Measurements from ENCODE around the gene WNT4. TPM values are rescaled to one million over a fixed set of nuclear protein-coding genes. Genes with fewer than 3 reads are reported as not detected.
A peak's percentile ranks its signal among the peaks of the same experiment; 100 is the strongest.

Gene WNT4
- total RNA-seq, 2 donors from 2014 or later, result 0.16 TPM; not detected in 1

DNA sequence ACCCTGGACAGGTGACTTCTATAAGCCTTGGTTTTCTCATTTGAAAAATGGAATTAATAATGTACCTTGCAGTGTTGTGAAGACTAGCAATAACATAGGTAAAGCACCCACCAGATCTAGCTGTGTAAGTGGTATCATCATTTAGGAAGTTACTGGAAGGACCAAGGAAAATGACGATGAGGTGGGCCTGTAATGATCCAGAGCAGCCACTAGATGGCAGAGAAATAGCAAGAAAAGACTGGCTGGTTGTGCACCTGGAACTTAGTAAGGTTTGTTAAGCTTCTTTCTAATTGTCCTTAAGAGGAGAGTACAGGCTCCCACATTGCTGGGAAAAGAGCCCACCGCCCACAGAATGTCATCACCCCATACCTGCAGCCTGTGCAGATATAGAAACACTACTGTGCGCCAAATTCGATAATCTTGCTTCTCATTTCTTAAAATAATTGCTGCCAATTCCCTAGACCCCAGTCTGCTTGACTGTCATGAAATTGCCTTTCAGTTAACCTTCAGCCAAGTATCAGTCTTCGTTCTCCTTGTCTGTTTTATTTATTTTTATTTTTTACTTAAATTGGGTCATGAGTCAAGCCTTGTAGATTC is 37.2 kb downstream of the WNT4 start:
- H3K27me3 ChIP-seq, result no peaks in the 10 kb centered on the region
- TF ChIP-seq, protein P1, sequence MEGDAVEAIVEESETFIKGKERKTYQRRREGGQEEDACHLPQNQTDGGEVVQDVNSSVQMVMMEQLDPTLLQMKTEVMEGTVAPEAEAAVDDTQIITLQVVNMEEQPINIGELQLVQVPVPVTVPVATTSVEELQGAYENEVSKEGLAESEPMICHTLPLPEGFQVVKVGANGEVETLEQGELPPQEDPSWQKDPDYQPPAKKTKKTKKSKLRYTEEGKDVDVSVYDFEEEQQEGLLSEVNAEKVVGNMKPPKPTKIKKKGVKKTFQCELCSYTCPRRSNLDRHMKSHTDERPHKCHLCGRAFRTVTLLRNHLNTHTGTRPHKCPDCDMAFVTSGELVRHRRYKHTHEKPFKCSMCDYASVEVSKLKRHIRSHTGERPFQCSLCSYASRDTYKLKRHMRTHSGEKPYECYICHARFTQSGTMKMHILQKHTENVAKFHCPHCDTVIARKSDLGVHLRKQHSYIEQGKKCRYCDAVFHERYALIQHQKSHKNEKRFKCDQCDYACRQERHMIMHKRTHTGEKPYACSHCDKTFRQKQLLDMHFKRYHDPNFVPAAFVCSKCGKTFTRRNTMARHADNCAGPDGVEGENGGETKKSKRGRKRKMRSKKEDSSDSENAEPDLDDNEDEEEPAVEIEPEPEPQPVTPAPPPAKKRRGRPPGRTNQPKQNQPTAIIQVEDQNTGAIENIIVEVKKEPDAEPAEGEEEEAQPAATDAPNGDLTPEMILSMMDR (IDR thresholded peaks at IDR 0.05), result peak; percentile 73 to 85
- no peak overlapping the region for H3K27ac ChIP-seq
- no peaks in the 10 kb centered on the region for H3K9me3 ChIP-seq
- no peak overlapping the region for H3K4me3 ChIP-seq
- DNase-seq (ENCODE audit: low spot score), result no peak
- H3K4me1 ChIP-seq, result peaks cover 0 to 19% of the 10 kb centered on the region in 2 donors
- H3K36me3 ChIP-seq, result peaks cover 4% of the 10 kb centered on the region

DNA sequence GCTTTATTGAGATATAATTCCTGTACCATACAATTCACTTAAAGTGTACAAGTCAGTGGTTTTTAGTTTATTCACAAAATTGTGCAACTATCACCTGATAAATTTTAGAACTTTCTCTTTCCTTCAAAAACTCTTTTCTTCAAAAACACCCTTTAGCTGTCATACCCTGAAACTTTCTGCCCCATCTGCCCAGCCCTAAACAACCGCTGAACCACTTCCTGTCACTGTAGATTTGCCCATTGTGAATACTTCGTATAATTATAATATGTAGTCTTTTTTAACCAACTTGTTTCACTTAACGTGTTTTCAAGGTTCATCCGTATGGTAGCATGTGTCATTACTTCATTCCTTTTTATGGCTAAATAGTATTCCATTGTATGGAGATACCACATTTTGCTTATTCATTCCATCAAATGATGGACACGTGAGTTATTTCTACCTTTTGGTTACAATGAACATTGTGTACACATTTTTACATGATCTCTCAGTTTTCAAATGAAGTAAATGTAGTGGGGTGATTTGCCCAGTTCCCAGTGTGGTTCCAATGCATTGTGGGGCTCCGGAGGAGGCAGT is 37.9 kb downstream of the WNT4 start:
- Histone ChIP-seq H3K4me1 (peaks cover 0 to 20% of the 10 kb centered on the region in 2 donors), H3K27ac (no peak overlapping the region), H3K36me3 (peaks cover 4% of the 10 kb centered on the region), H3K27me3 (no peaks in the 10 kb centered on the region), H3K4me3 (no peak overlapping the region), H3K9me3 (no peaks in the 10 kb centered on the region)
- no peak for DNase-seq (ENCODE audit: low spot score)
- TF ChIP-seq, protein P1 (IDR thresholded peaks at IDR 0.05), result no peak

DNA sequence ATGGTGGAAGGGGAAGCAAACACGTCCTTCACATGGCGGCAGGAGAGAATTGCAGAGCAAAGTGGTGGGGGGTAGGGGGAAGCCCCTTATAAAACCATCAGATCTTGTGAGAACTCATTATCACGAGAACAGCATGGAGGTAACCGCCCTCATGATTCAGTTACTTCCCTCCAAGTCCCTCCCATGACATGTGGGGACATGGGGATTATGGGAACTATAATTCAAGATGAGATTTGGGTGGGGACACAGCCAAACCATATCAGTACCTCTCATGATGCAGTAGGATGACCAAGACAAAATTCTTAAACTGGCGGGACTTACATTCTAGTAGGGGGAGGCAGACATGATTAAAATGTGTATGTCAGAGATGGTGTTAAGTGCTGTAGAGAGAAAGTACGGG is 38.8 kb downstream of the WNT4 start:
- Histone ChIP-seq H3K4me1 (peaks cover 0 to 20% of the 10 kb centered on the region in 2 donors), H3K27me3 (no peaks in the 10 kb centered on the region), H3K9me3 (no peaks in the 10 kb centered on the region), H3K36me3 (peaks cover 8% of the 10 kb centered on the region), H3K27ac (no peak overlapping the region), H3K4me3 (no peak overlapping the region)
- DNase-seq (ENCODE audit: low spot score), result no peak
- TF ChIP-seq, protein P1 (IDR thresholded peaks at IDR 0.05), result no peak

DNA sequence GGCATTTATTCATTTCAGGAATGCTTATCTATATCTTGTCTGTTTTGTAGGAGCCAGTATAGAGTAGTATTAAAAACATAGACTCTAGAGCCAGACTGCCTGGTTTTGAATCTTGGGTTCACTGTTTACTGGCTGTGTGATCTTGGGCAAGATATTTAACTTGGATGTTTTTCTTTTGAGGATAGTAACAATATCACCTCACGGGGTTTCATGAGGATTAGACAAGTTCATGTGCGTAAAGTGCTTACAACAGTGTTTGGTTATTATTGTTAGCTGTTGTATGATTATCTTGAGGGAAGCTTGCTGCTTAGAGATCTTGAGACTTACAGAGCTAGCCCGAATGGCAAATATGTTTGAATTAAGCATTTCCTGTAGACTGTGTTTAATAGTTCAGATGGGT is 40.2 kb downstream of the WNT4 start:
- Histone ChIP-seq H3K9me3 (no peaks in the 10 kb centered on the region), H3K27ac (no peak overlapping the region), H3K36me3 (peaks cover 19% of the 10 kb centered on the region), H3K4me1 (peaks cover 0 to 10% of the 10 kb centered on the region in 2 donors), H3K4me3 (no peak overlapping the region), H3K27me3 (no peaks in the 10 kb centered on the region)
- TF ChIP-seq, protein P1 (IDR thresholded peaks at IDR 0.05), result no peak
- no peak for DNase-seq (ENCODE audit: low spot score)

GRCh38 chr1:22101995-22102394 is 40.9 kb downstream of the WNT4 start:
- no peak for DNase-seq (ENCODE audit: low spot score)
- Histone ChIP-seq H3K4me1 (peaks cover 0 to 10% of the 10 kb centered on the region in 2 donors), H3K27ac (no peak overlapping the region), H3K9me3 (no peaks in the 10 kb centered on the region), H3K4me3 (no peak overlapping the region), H3K36me3 (peaks cover 26% of the 10 kb centered on the region), H3K27me3 (no peaks in the 10 kb centered on the region)
- TF ChIP-seq, protein P1 (IDR thresholded peaks at IDR 0.05), result no peak

GRCh38 chr1:22101199-22101598 is 41.7 kb downstream of the WNT4 start:
- Histone ChIP-seq H3K4me1 (peaks cover 0 to 10% of the 10 kb centered on the region in 2 donors), H3K27me3 (no peaks in the 10 kb centered on the region), H3K9me3 (no peaks in the 10 kb centered on the region), H3K27ac (no peak overlapping the region), H3K4me3 (no peak overlapping the region), H3K36me3 (peaks cover 30% of the 10 kb centered on the region)
- DNase-seq (ENCODE audit: low spot score), result no peak
- TF ChIP-seq, protein P1 (IDR thresholded peaks at IDR 0.05), result no peak

Data from right atrium auricular region (tissue), 2 donors.